ENCODE data around the gene NPVF. TPM values are rescaled to one million over a fixed set of nuclear protein-coding genes. Genes with fewer than 3 reads are reported as not detected.

NPVF gene
- total RNA-seq, 3 donors from 2014 or later (not counting 1 experiment from before 2014, with no cell fraction given) = not detected

DNA sequence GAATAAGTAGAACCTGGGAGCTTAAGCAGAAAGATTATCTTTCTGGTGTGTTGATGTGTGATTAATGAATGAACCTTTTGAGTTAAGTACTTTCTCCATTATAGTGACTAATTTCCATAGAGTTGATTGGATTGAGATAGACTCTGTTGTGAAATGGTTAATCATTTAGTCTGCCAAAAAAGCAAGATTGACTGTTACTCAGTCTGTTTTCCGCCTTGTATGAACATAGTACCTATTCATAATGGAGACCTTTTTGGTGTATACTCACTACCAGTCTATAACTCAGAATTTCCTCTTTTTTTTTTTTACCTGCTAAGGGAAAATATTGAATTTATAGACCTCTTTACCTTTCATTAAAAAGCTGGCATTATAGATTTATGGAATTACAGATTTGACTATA lies 14.4 kb upstream of the NPVF start:
- Mint-ChIP-seq H3K4me1 (no peaks in the 10 kb centered on the region), H3K9me3 (no peaks in the 10 kb centered on the region), H3K27ac (no peak overlapping the region), H3K36me3 (no peaks in the 10 kb centered on the region), H3K4me3 (no peak overlapping the region), H3K27me3 (ENCODE audit: low read depth in 2 of 2) (peaks cover 21 to 48% of the 10 kb centered on the region in 2 donors)
- intact Hi-C loops (cut with micrococcal nuclease) = no loop called here
- Histone ChIP-seq H3K9me3 (ENCODE audit: control insufficient read depth, insufficient read depth, low read length) (no peaks in the 10 kb centered on the region), H3K4me1 (ENCODE audit: control insufficient read depth, insufficient read depth, low read length) (no peaks in the 10 kb centered on the region), H3K27me3 (ENCODE audit: control insufficient read depth, insufficient read depth, low read length) (no peaks in the 10 kb centered on the region), H3K27ac (ENCODE audit: low read length) (no peak overlapping the region), H3K4me3 (ENCODE audit: low read length) (no peak overlapping the region), H3K36me3 (ENCODE audit: control insufficient read depth, insufficient read depth, low read length) (no peaks in the 10 kb centered on the region)
- no CpG with 5 or more reads among the region's 1 CpG for WGBS (ENCODE audit: insufficient coverage)
- ATAC-seq = no peak
- DNase-seq = no peak
- TF ChIP-seq, protein P1, sequence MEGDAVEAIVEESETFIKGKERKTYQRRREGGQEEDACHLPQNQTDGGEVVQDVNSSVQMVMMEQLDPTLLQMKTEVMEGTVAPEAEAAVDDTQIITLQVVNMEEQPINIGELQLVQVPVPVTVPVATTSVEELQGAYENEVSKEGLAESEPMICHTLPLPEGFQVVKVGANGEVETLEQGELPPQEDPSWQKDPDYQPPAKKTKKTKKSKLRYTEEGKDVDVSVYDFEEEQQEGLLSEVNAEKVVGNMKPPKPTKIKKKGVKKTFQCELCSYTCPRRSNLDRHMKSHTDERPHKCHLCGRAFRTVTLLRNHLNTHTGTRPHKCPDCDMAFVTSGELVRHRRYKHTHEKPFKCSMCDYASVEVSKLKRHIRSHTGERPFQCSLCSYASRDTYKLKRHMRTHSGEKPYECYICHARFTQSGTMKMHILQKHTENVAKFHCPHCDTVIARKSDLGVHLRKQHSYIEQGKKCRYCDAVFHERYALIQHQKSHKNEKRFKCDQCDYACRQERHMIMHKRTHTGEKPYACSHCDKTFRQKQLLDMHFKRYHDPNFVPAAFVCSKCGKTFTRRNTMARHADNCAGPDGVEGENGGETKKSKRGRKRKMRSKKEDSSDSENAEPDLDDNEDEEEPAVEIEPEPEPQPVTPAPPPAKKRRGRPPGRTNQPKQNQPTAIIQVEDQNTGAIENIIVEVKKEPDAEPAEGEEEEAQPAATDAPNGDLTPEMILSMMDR (IDR thresholded peaks at IDR 0.05) = no peak

DNA sequence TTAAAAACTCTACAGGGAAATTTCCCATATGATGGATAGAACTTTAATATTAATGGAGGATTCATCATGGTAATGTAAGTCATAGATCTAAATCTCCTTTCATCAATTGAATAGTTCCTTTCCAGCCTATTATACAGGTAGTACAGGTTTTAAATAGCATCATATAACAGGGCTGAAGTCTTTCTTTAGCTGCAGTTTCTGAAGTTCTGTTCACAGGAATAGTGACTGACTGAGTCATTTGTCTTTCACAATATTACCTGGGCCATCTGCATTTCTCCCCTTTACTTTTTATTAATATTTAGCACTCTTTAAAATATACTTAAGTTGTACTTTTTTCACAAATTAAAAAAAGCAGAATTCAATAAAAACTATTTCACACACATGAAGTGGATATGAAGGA lies 12.6 kb upstream of the NPVF start:
- TF ChIP-seq, protein P1 (IDR thresholded peaks at IDR 0.05) = no peak
- Mint-ChIP-seq H3K9me3 (no peaks in the 10 kb centered on the region), H3K4me1 (no peaks in the 10 kb centered on the region), H3K36me3 (no peaks in the 10 kb centered on the region), H3K4me3 (no peak overlapping the region), H3K27me3 (ENCODE audit: low read depth in 2 of 2) (peaks cover 19 to 51% of the 10 kb centered on the region in 2 donors), H3K27ac (no peak overlapping the region)
- no peaks in the 10 kb centered on the region for H3K27me3 ChIP-seq (ENCODE audit: control insufficient read depth, insufficient read depth, low read length)
- ATAC-seq = no peak
- no peaks in the 10 kb centered on the region for H3K4me1 ChIP-seq (ENCODE audit: control insufficient read depth, insufficient read depth, low read length)
- H3K4me3 ChIP-seq (ENCODE audit: low read length) = no peak overlapping the region
- H3K9me3 ChIP-seq (ENCODE audit: control insufficient read depth, insufficient read depth, low read length) = no peaks in the 10 kb centered on the region
- H3K36me3 ChIP-seq (ENCODE audit: control insufficient read depth, insufficient read depth, low read length) = no peaks in the 10 kb centered on the region
- intact Hi-C loops (cut with micrococcal nuclease) = no loop called here
- H3K27ac ChIP-seq (ENCODE audit: low read length) = no peak overlapping the region
- no peak for DNase-seq

DNA sequence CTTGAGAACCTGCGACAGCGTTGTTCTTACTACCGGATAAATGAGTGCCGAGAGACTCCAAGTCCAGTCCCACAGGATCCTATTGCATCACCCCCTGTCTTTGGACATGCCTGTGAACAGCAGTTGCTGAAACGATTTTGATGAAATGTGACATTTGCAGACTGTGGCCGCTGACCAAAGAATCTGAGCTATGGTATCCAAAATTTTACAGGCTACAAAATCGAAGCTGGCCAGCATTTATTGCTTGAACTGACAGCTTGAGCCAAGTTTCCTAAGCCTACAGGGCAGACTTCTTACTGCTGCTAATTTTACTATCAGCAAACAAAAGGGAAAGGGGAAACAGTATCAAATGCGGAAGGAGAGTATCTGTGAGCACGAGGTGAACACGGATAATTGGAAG lies 12.1 kb upstream of the NPVF start:
- H3K27ac Mint-ChIP-seq = no peak overlapping the region
- peaks cover 19 to 50% of the 10 kb centered on the region in 2 donors for H3K27me3 Mint-ChIP-seq (ENCODE audit: low read depth in 2 of 2)
- Histone ChIP-seq H3K4me3 (ENCODE audit: low read length) (no peak overlapping the region), H3K36me3 (ENCODE audit: control insufficient read depth, insufficient read depth, low read length) (no peaks in the 10 kb centered on the region), H3K27me3 (ENCODE audit: control insufficient read depth, insufficient read depth, low read length) (no peaks in the 10 kb centered on the region), H3K9me3 (ENCODE audit: control insufficient read depth, insufficient read depth, low read length) (no peaks in the 10 kb centered on the region), H3K4me1 (ENCODE audit: control insufficient read depth, insufficient read depth, low read length) (no peaks in the 10 kb centered on the region), H3K27ac (ENCODE audit: low read length) (no peak overlapping the region)
- no peaks in the 10 kb centered on the region for H3K36me3 Mint-ChIP-seq
- WGBS (ENCODE audit: insufficient coverage) = 86% methylated on average over 10 of the region's 10 CpGs
- intact Hi-C loops (cut with micrococcal nuclease) = no loop called here
- TF ChIP-seq, protein P1 (IDR thresholded peaks at IDR 0.05) = no peak
- no peak for DNase-seq
- no peak for ATAC-seq
- no peak overlapping the region for H3K4me3 Mint-ChIP-seq
- H3K9me3 Mint-ChIP-seq = no peaks in the 10 kb centered on the region
- H3K4me1 Mint-ChIP-seq = no peaks in the 10 kb centered on the region

DNA sequence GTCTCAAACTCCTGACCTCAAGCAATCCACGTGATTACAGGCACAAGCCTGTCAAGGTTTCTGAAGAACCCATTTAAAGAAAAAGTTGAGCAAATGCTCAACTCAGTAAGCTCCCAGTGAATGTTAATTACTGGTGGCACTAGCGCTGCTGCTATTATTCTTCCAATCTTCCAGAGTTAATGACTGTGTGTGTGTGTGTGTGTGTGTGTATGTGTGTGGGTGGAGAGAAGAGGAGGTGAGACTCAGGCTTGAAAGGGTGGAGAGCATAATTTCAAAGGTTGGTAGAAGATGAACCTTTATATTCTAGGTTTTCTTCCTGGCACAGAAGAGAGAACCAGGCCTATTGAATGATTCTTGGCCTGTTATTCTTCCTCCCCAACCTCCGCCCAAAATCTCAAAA lies 11.6 kb upstream of the NPVF start:
- Histone ChIP-seq H3K27me3 (ENCODE audit: control insufficient read depth, insufficient read depth, low read length) (no peaks in the 10 kb centered on the region), H3K9me3 (ENCODE audit: control insufficient read depth, insufficient read depth, low read length) (no peaks in the 10 kb centered on the region), H3K4me3 (ENCODE audit: low read length) (no peak overlapping the region), H3K27ac (ENCODE audit: low read length) (no peak overlapping the region), H3K4me1 (ENCODE audit: control insufficient read depth, insufficient read depth, low read length) (no peaks in the 10 kb centered on the region), H3K36me3 (ENCODE audit: control insufficient read depth, insufficient read depth, low read length) (no peaks in the 10 kb centered on the region)
- TF ChIP-seq, protein P1 (IDR thresholded peaks at IDR 0.05) = no peak
- 68% methylated on average over 3 of the region's 3 CpGs for WGBS (ENCODE audit: insufficient coverage)
- Mint-ChIP-seq H3K4me3 (no peak overlapping the region), H3K27me3 (ENCODE audit: low read depth in 2 of 2) (peaks cover 19 to 45% of the 10 kb centered on the region in 2 donors), H3K4me1 (no peaks in the 10 kb centered on the region), H3K27ac (no peak overlapping the region), H3K9me3 (no peaks in the 10 kb centered on the region), H3K36me3 (no peaks in the 10 kb centered on the region)
- DNase-seq (no peak), ATAC-seq (no peak)
- intact Hi-C loops (cut with micrococcal nuclease) = no loop called here
